H1 (cell line): Measurements from ENCODE around the gene FAM219A. TPM values are rescaled to one million over a fixed set of nuclear protein-coding genes. Genes with fewer than 3 reads are reported as not detected.

Experiments used
- CTCF ChIA-PET: fragments of 300-600 bp; sonication (Branson Sonifier 250); formaldehyde crosslinking; loops from one replicate; lab custom pipeline; 2021; ENCODE audit not compliant: partially characterized antibody; lab: Charles Lee
- POLR2A ChIA-PET: fragments of 300-600 bp; sonication (Branson Sonifier 250); formaldehyde crosslinking; loops from one replicate; lab custom pipeline; 2021; ENCODE audit warnings: inconsistent platforms; ENCODE audit not compliant: partially characterized antibody; lab: Charles Lee
- DNase-seq, 2 experiments: peaks; one replicate each; pipeline versions ENCODE4 v3.0.0 to v3.0.0-alpha.2; 2010 to 2022; ENCODE audit warnings: low spot score in 2 of 2, low read depth in 1 of 2, mixed read lengths in 1 of 2
- FAIRE-seq: peaks from 2 replicates; lab custom pipeline; 2011; peaks lifted over from hg19 to GRCh38; lab: Jason Lieb, UNC
- H2AFZ ChIP-seq: 2 replicates; pipeline ENCODE4 v1.8.1; 2012; ENCODE audit warnings: low read length, inconsistent platforms
- H2AK5ac ChIP-seq: 2 replicates; pipeline ENCODE4 v1.6.1; 2013; ENCODE audit warnings: low read depth, low read length
- H2BK120ac ChIP-seq: replicated peaks from 2 replicates; pipeline ENCODE3; 2013; ENCODE audit warnings: low read depth, low read length, inconsistent platforms
- H2BK12ac ChIP-seq: 2 replicates; pipeline ENCODE4 v1.6.1; 2013; ENCODE audit warnings: low read depth, low read length
- H2BK15ac ChIP-seq: 2 replicates; pipeline ENCODE4 v1.6.1; 2013; ENCODE audit warnings: low read length
- H2BK20ac ChIP-seq: 2 replicates; pipeline ENCODE4 v1.6.1; 2013; ENCODE audit warnings: low read length
- H2BK5ac ChIP-seq: 2 replicates; pipeline ENCODE4 v1.6.1; 2013; ENCODE audit warnings: low read depth, low read length
- H3K14ac ChIP-seq: 2 replicates; pipeline ENCODE4 v1.6.1; 2013; ENCODE audit warnings: inconsistent platforms; ENCODE audit not compliant: insufficient read length
- H3K18ac ChIP-seq: 2 replicates; pipeline ENCODE4 v1.6.1; 2013; ENCODE audit warnings: low read length; ENCODE audit errors: extremely low read depth
- H3K23ac ChIP-seq: 2 replicates; pipeline ENCODE4 v1.6.1; 2013; ENCODE audit warnings: inconsistent platforms; ENCODE audit not compliant: insufficient read length
- H3K23me2 ChIP-seq: 2 replicates; pipeline ENCODE4 v1.6.1; 2013; ENCODE audit warnings: low read depth, low read length
- H3K27ac ChIP-seq: 2 replicates; pipeline ENCODE4 v1.6.1; 2011; ENCODE audit warnings: low read depth, low read length, inconsistent platforms
- H3K27me3 ChIP-seq, 4 experiments: replicated peaks in 1 of 4; 1 replicate in 1 of 4; 2 replicates in 3 of 4; pipeline versions ENCODE4 v1.6.1 to v1.8.1; 2011 to 2013; ENCODE audit warnings: low read length in 3 of 4, mild to moderate bottlenecking in 3 of 4, inconsistent platforms in 2 of 4, mixed read lengths in 2 of 4, moderate library complexity in 1 of 4; ENCODE audit not compliant: control insufficient read depth in 3 of 4, insufficient read depth in 3 of 4; ENCODE audit errors: extremely low read depth in 1 of 4
- H3K36me3 ChIP-seq, 4 experiments: 2 replicates each; pipeline versions ENCODE4 v1.6.1 to v1.8.1; 2011 to 2013; ENCODE audit warnings: mild to moderate bottlenecking in 4 of 4, low read length in 3 of 4, moderate library complexity in 2 of 4, control low read depth in 1 of 4, inconsistent platforms in 1 of 4; ENCODE audit not compliant: insufficient read depth in 4 of 4, control insufficient read depth in 2 of 4
- H3K4ac ChIP-seq: replicated peaks from 2 replicates; pipeline ENCODE3; 2013; ENCODE audit warnings: low read length, low read depth, mixed read lengths, inconsistent platforms; ENCODE audit not compliant: insufficient read length
- H3K4me1 ChIP-seq, 4 experiments: replicated peaks in 1 of 4; 1 replicate in 1 of 4; 2 replicates in 3 of 4; pipeline versions ENCODE4 v1.6.1 to v1.8.1; 2011 to 2013; ENCODE audit warnings: low read length in 3 of 4, inconsistent platforms in 2 of 4, mixed read lengths in 1 of 4; ENCODE audit not compliant: insufficient read depth in 4 of 4, control insufficient read depth in 3 of 4
- H3K4me2 ChIP-seq, 2 experiments: 2 replicates each; pipeline versions ENCODE4 v1.6.1 to v1.8.1; 2011 to 2013; ENCODE audit warnings: low read depth in 2 of 2, low read length in 2 of 2, control low read depth in 1 of 2, inconsistent platforms in 1 of 2, mild to moderate bottlenecking in 1 of 2; ENCODE audit not compliant: insufficient read depth in 1 of 2
- H3K4me3 ChIP-seq, 4 experiments: fragments of 200-600, 300-600 bp in 1 of 4; sonication (generic), shearing (Covaris generic), sonication (Bioruptor Twin) in 1 of 4; 2 replicates each; pipeline versions ENCODE4 v1.5.1 to v1.8.1; 2011 to 2016; ENCODE audit warnings: low read length in 4 of 4, low read depth in 3 of 4, control low read depth in 2 of 4, inconsistent platforms in 2 of 4, mild to moderate bottlenecking in 2 of 4, mixed read lengths in 1 of 4, moderate library complexity in 1 of 4; ENCODE audit not compliant: insufficient read depth in 2 of 4; ENCODE audit errors: extremely low read depth in 1 of 4
- H3K56ac ChIP-seq: replicated peaks from 2 replicates; pipeline ENCODE3; 2013; ENCODE audit warnings: low read depth, mild to moderate bottlenecking, mixed read lengths, low read length, inconsistent platforms; ENCODE audit not compliant: insufficient read length
- H3K79me1 ChIP-seq: 2 replicates; pipeline ENCODE4 v1.6.1; 2013; ENCODE audit warnings: low read depth, low read length, control low read depth
- H3K79me2 ChIP-seq, 2 experiments: 2 replicates each; pipeline versions ENCODE4 v1.6.1 to v1.8.1; 2012 to 2013; ENCODE audit warnings: low read length in 2 of 2, mild to moderate bottlenecking in 2 of 2, inconsistent platforms in 1 of 2; ENCODE audit not compliant: insufficient read depth in 2 of 2, control insufficient read depth in 1 of 2
- H3K9ac ChIP-seq, 4 experiments: replicated peaks in 1 of 4; 1 replicate in 1 of 4; 2 replicates in 3 of 4; pipeline versions ENCODE4 v1.6.1 to v1.8.1; 2011 to 2013; ENCODE audit warnings: low read depth in 3 of 4, low read length in 3 of 4, control low read depth in 2 of 4, mild to moderate bottlenecking in 2 of 4, moderate library complexity in 2 of 4, inconsistent platforms in 1 of 4; ENCODE audit errors: extremely low read depth in 1 of 4
- H3K9me3 ChIP-seq, 2 experiments: 2 replicates each; pipeline versions ENCODE4 v1.6.1 to v1.8.1; 2012 to 2013; ENCODE audit warnings: mild to moderate bottlenecking in 2 of 2, moderate library complexity in 2 of 2, control low read depth in 1 of 2, inconsistent platforms in 1 of 2, low read depth in 1 of 2, low read length in 1 of 2, mixed read lengths in 1 of 2; ENCODE audit not compliant: insufficient read depth in 2 of 2
- H4K20me1 ChIP-seq, 2 experiments: replicated peaks in 1 of 2; 2 replicates each; pipeline versions ENCODE3 to v1.8.1; 2011 to 2013; ENCODE audit warnings: inconsistent platforms in 2 of 2, low read length in 2 of 2, mild to moderate bottlenecking in 1 of 2; ENCODE audit not compliant: insufficient read depth in 2 of 2, control insufficient read depth in 1 of 2
- H4K5ac ChIP-seq: 2 replicates; pipeline ENCODE4 v1.6.1; 2013; ENCODE audit warnings: low read length, low read depth, mixed read lengths, inconsistent platforms; ENCODE audit not compliant: insufficient read length
- H4K8ac ChIP-seq: 2 replicates; pipeline ENCODE4 v1.8.0; 2013; ENCODE audit warnings: mild to moderate bottlenecking, moderate library complexity, low read length, inconsistent platforms; ENCODE audit not compliant: insufficient read depth; ENCODE audit errors: extremely low read depth
- H4K91ac ChIP-seq: replicated peaks from 2 replicates; pipeline ENCODE3; 2013; ENCODE audit warnings: low read length, mixed read lengths, inconsistent platforms; ENCODE audit not compliant: insufficient read length
- BACH1 ChIP-seq: IDR thresholded peaks from 2 replicates; pipeline ENCODE4 v1.6.1; 2012; ENCODE audit warnings: low read length, improper control_type of control experiment
- BRCA1 ChIP-seq: IDR thresholded peaks from 2 replicates; pipeline ENCODE4 v1.6.1; 2012; ENCODE audit warnings: low read depth, low read length, improper control_type of control experiment
- CTBP2 ChIP-seq: IDR thresholded peaks from 2 replicates; pipeline ENCODE4 v1.7.0; 2011; ENCODE audit warnings: borderline replicate concordance, mild to moderate bottlenecking, moderate library complexity, mixed read lengths, low read length; ENCODE audit not compliant: insufficient read depth, insufficient read length
- GTF2F1 ChIP-seq: IDR thresholded peaks from 2 replicates; pipeline ENCODE4 v1.6.1; 2012; ENCODE audit warnings: low read depth, low read length, improper control_type of control experiment, borderline replicate concordance
- HDAC2 ChIP-seq, 2 experiments: fragments of 300-600 bp in 1 of 2; sonication (generic) in 1 of 2; IDR thresholded peaks; 2 replicates each; pipeline ENCODE4 v1.6.1; 2011 to 2012; ENCODE audit warnings: low read depth in 2 of 2, low read length in 2 of 2, mild to moderate bottlenecking in 2 of 2, moderate library complexity in 2 of 2, borderline replicate concordance in 1 of 2, inconsistent platforms in 1 of 2
- PHF8 ChIP-seq: fragments of 200-600 bp; sonication (generic); conservative IDR thresholded peaks from 2 replicates; pipeline ENCODE4 v1.7.1; 2012; ENCODE audit warnings: low read depth, mild to moderate bottlenecking, inconsistent platforms, low read length, moderate library complexity
- RNF2 ChIP-seq: fragments of 200-900, 300-1000 bp; sonication (generic); IDR thresholded peaks from 2 replicates; pipeline ENCODE4 v1.7.1; 2016; ENCODE audit warnings: borderline replicate concordance, low read depth, mild to moderate bottlenecking, antibody characterized with exemption, low read length; ENCODE audit not compliant: poor library complexity, severe bottlenecking; ENCODE audit errors: missing control alignments
- SIN3A ChIP-seq, 2 experiments: IDR thresholded peaks in 1 of 2; conservative IDR thresholded peaks in 1 of 2; 2 replicates each; pipeline ENCODE4 v1.6.1; 2011 to 2012; ENCODE audit warnings: low read length in 2 of 2, improper control_type of control experiment in 1 of 2, low read depth in 1 of 2, mild to moderate bottlenecking in 1 of 2
- TAF1 ChIP-seq: IDR thresholded peaks from 2 replicates; pipeline ENCODE4 v1.6.1; 2011; ENCODE audit warnings: mild to moderate bottlenecking, low read depth, low read length
- TBP ChIP-seq: IDR thresholded peaks from 2 replicates; pipeline ENCODE4 v1.6.1; 2011; ENCODE audit warnings: low read depth, low read length, improper control_type of control experiment
- TEAD4 ChIP-seq: IDR thresholded peaks from 2 replicates; pipeline ENCODE4 v1.6.1; 2012; ENCODE audit warnings: low read depth, low read length, inconsistent platforms, mixed read lengths
- YY1 ChIP-seq: IDR thresholded peaks from 2 replicates; pipeline ENCODE4 v1.6.1; 2011; ENCODE audit warnings: low read depth, mild to moderate bottlenecking, low read length
- WGBS, 2 experiments: shearing (Covaris generic) in 1 of 2; methylation state at CpG; one replicate each; pipeline versions ENCODE4 v1.1.6 to v1.1.7; 2013 to 2015; ENCODE audit warnings: low lambda C conversion rate in 2 of 2, mixed read lengths in 2 of 2, inconsistent platforms in 1 of 2, low coverage in 1 of 2, missing lambda C conversion rate in 1 of 2; ENCODE audit not compliant: insufficient replicate concordance in 2 of 2, insufficient coverage in 1 of 2, insufficient read length in 1 of 2; ENCODE audit errors: extremely low coverage in 1 of 2, missing lambda C conversion rate in 1 of 2; 5-methylcytosine and 5-hydroxymethylcytosine counted together
- polyA plus RNA-seq, 7 experiments: library from polyadenylated mRNA; depleted of rRNA in 3 of 7; stranded (reverse) in 5 of 7; unstranded in 2 of 7; fragments of >200 nt in 5 of 7; fragments of 200-250 nt in 2 of 7; gene quantifications; 1 replicate in 5 of 7; 2 replicates in 1 of 7; 4 replicates in 1 of 7; pipeline versions ENCODE4 v1.2.1 to v1.2.3, GENCODE V29; 2011 to 2013; ENCODE audit warnings: missing spikeins in 2 of 7, mixed read lengths in 2 of 7
- total RNA-seq: library from RNA; stranded (reverse); fragmentation: NEBNext Ultra II Directional; extraction: Animal tissue kit (Norgen Biotek cat#: 25700); gene quantifications from 2 replicates; pipeline ENCODE4 v1.2.1, GENCODE V29; 2021
- TF ChIP-seq, protein P1 (sequence below): IDR thresholded peaks from 2 replicates; pipeline ENCODE4 v1.6.1; 2012; ENCODE audit warnings: inconsistent platforms

Gene FAM219A
- total and polyA plus RNA-seq, 2 of the 8 experiments (the other 6 are each of a cell fraction or from before 2014, with no cell fraction given), result 7.7 to 10.4 TPM

DNA sequence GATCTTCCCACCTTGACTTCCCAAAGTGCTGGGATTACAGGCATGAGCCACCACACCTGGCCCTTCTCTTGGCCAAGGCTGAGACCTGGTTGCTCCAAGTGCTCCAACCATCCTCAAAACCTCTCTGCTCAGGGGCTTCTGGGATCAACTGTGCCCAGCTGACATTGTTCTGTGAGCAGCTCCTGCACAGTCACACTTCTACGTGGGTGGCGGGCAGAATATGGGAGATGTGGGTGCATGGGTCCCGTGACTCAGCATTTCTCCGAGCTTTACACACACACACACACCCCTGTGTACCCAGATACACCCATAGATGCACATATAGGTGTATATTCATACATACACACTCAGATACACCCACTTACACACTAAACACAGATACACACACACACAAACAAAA is 71.1 kb downstream of the FAM219A start:
- H2BK20ac ChIP-seq, result no peak overlapping the region
- H2BK120ac ChIP-seq, result no peak overlapping the region
- H4K5ac ChIP-seq, result no peak overlapping the region
- no peak overlapping the region for H3K4me2 ChIP-seq
- no peaks in the 10 kb centered on the region for H3K79me2 ChIP-seq
- H3K18ac ChIP-seq, result no peak overlapping the region
- peak overlapping the region; percentile 69 for H3K56ac ChIP-seq
- H4K91ac ChIP-seq, result no peak overlapping the region
- H3K27me3 ChIP-seq, result peaks cover 0 to 7% (median 5%) of the 10 kb centered on the region in 4 experiments; a peak in 5 of 7 replicates
- no peaks in the 10 kb centered on the region for H4K20me1 ChIP-seq
- no peak overlapping the region for H3K14ac ChIP-seq
- DNase-seq (no peak), FAIRE-seq (no peak)
- no peak overlapping the region for H2BK12ac ChIP-seq
- 81% methylated on average over 4 of the region's 4 CpGs; no CpG with 5 or more reads in 1 of the 2 experiments for WGBS, 2 experiments
- H3K9ac ChIP-seq, result no peak overlapping the region
- no peak overlapping the region for H3K23ac ChIP-seq
- H3K9me3 ChIP-seq, result no peaks in the 10 kb centered on the region
- no peak overlapping the region for H4K8ac ChIP-seq
- no peak overlapping the region for H2BK15ac ChIP-seq
- H3K79me1 ChIP-seq, result no peaks in the 10 kb centered on the region
- H3K4ac ChIP-seq, result no peak overlapping the region
- H3K4me3 ChIP-seq, result no peak overlapping the region
- no peaks in the 10 kb centered on the region; a peak in 1 of 8 replicates for H3K36me3 ChIP-seq
- no peak overlapping the region for H2AFZ ChIP-seq
- no peak overlapping the region for H3K27ac ChIP-seq
- ChIA-PET CTCF (interaction anchor here (0.8 to 2.2 kb wide), 8 partner anchors 8 to 204 kb away, joined by 3 to 6 read pairs (median 3); no protein-coding TSS in a partner anchor), POLR2A (interaction anchor here (1.2 kb wide), 1 partner anchor 10 kb away, joined by 4 read pairs; the partner anchor contains the start of gene MYORG)
- no peaks in the 10 kb centered on the region; the same call in 1 of the 2 replicates for H3K23me2 ChIP-seq
- H2AK5ac ChIP-seq, result no peak overlapping the region
- no peaks in the 10 kb centered on the region for H3K4me1 ChIP-seq
- H2BK5ac ChIP-seq, result no peak overlapping the region
- TF ChIP-seq YY1 (no peak), HDAC2 (IDR thresholded peaks at IDR 0.05; ENCODE audit: borderline replicate concordance in 1 of 2, low read depth in 2 of 2, low read length in 2 of 2) (no peak), TAF1 (no peak), GTF2F1 (no peak), RNF2 (no peak), BACH1 (no peak), SIN3A (conservative IDR thresholded peaks at IDR 0.05 in 1 of 2, IDR thresholded peaks at IDR 0.05 in 1 of 2; ENCODE audit: low read depth in 1 of 2, low read length in 2 of 2) (no peak), TEAD4 (no peak), CTBP2 (no peak), BRCA1 (no peak), TBP (no peak), PHF8 (no peak)
- TF ChIP-seq, protein P1, sequence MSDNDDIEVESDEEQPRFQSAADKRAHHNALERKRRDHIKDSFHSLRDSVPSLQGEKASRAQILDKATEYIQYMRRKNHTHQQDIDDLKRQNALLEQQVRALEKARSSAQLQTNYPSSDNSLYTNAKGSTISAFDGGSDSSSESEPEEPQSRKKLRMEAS, result no peak
